ENCODE data around the gene IL17F.
"Not testable (repeated sequence)": the region's sequence is repeated elsewhere in the genome, so short reads cannot be mapped to it uniquely, and the experiment has no call there.

The IL17F gene

DNA sequence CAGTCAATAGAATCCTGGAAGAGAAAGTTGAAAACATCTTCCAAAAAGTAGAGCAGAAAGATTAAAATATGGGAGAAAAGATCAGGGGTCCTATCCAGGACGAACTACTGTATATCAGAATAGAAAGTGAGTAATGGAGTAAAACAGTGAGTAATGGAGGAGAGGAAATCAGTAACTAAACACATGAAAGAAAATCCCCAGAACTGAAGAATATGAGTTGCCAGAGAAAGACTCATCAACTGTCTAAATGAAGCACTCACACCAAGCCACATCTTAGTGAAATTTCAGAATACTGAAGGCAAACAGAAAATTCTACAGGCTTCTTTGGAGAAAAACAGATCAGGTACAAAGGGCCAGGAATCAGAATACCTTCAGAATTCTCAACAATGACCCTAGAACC lies 43.3 kb downstream of the IL17F start:
- H2BK5ac ChIP-seq (ENCODE audit: low read length) = no peak overlapping the region
- no peaks in the 10 kb centered on the region for H3K4me1 ChIP-seq (ENCODE audit: control insufficient read depth, low read depth, low read length)
- no CpG with 5 or more reads among the region's 1 CpG for WGBS (ENCODE audit: extremely low coverage, insufficient coverage, low lambda C conversion rate)
- H3K79me2 ChIP-seq (ENCODE audit: control insufficient read depth, insufficient read depth, low read length) = no peaks in the 10 kb centered on the region
- no peak overlapping the region for H2BK120ac ChIP-seq (ENCODE audit: low read depth, low read length)
- H3K56ac ChIP-seq (ENCODE audit: low read length) = no peak overlapping the region
- H3K9ac ChIP-seq (ENCODE audit: low read length) = no peak overlapping the region
- DNase-seq = no peak
- no peak overlapping the region for H3K27ac ChIP-seq (ENCODE audit: low read depth, low read length)
- H3K4me3 ChIP-seq (ENCODE audit: low read length) = no peak overlapping the region
- no peak overlapping the region for H2AK5ac ChIP-seq (ENCODE audit: low read length)
- H2BK15ac ChIP-seq (replicated peaks; ENCODE audit: low read depth) = no peak overlapping the region
- H3K18ac ChIP-seq (ENCODE audit: low read length) = no peak overlapping the region
- H4K5ac ChIP-seq (ENCODE audit: low read length) = no peak overlapping the region
- H3K79me1 ChIP-seq (ENCODE audit: low read length) = no peaks in the 10 kb centered on the region
- no peak overlapping the region for H3K23ac ChIP-seq (ENCODE audit: low read length)
- no peaks in the 10 kb centered on the region for H3K36me3 ChIP-seq (ENCODE audit: control insufficient read depth, insufficient read depth, low read length)
- no peak overlapping the region for H3K4ac ChIP-seq (ENCODE audit: low read depth, low read length)
- H4K8ac ChIP-seq (ENCODE audit: low read depth, low read length) = no peak overlapping the region
- H3K4me2 ChIP-seq (ENCODE audit: low read length) = no peak overlapping the region
- no peaks in the 10 kb centered on the region for H3K27me3 ChIP-seq (ENCODE audit: insufficient read depth, low read length, poor library complexity)

DNA sequence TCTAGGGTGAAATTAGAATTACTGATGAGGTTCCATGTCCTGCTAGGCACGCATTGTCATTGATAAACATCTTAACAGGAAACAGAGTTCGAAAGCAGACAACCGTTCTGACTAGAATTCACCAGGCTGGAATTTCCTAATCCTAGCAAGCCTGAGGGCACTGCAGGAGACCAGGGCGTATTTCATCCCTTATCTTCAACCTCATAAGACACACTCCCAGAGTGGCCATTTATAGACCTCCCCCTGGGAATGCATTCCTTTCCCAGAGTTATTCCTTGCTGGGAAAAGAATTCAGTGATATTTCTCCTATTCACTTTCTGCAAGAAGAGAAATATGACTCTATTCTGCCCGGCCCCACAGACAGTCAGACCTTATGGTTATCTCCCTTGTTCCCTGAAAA lies 44.2 kb downstream of the IL17F start:
- H4K8ac ChIP-seq (ENCODE audit: low read depth, low read length); H3K4me3 ChIP-seq (ENCODE audit: low read length); H3K56ac ChIP-seq (ENCODE audit: low read length); H3K23ac ChIP-seq (ENCODE audit: low read length); H3K4me2 ChIP-seq (ENCODE audit: low read length); H2AK5ac ChIP-seq (ENCODE audit: low read length); H3K18ac ChIP-seq (ENCODE audit: low read length); H3K4me1 ChIP-seq (ENCODE audit: control insufficient read depth, low read depth, low read length); H2BK120ac ChIP-seq (ENCODE audit: low read depth, low read length); H3K79me2 ChIP-seq (ENCODE audit: control insufficient read depth, insufficient read depth, low read length); H4K5ac ChIP-seq (ENCODE audit: low read length); H3K27me3 ChIP-seq (ENCODE audit: insufficient read depth, low read length, poor library complexity); H3K27ac ChIP-seq (ENCODE audit: low read depth, low read length); H2BK5ac ChIP-seq (ENCODE audit: low read length); H3K79me1 ChIP-seq (ENCODE audit: low read length); H3K4ac ChIP-seq (ENCODE audit: low read depth, low read length); H3K9ac ChIP-seq (ENCODE audit: low read length); H2BK15ac ChIP-seq (replicated peaks; ENCODE audit: low read depth); H3K36me3 ChIP-seq (ENCODE audit: control insufficient read depth, insufficient read depth, low read length): not testable (repeated sequence)
- no CpG with 5 or more reads among the region's 5 CpGs for WGBS (ENCODE audit: extremely low coverage, insufficient coverage, low lambda C conversion rate)
- peak; percentile 33 for DNase-seq

GRCh38 chr6:52195886-52196285 lies 48.4 kb downstream of the IL17F start:
- H3K79me1 ChIP-seq (ENCODE audit: low read length) = no peaks in the 10 kb centered on the region
- H2AK5ac ChIP-seq (ENCODE audit: low read length) = no peak overlapping the region
- H3K56ac ChIP-seq (ENCODE audit: low read length) = no peak overlapping the region
- no peak overlapping the region for H2BK120ac ChIP-seq (ENCODE audit: low read depth, low read length)
- no peaks in the 10 kb centered on the region for H3K36me3 ChIP-seq (ENCODE audit: control insufficient read depth, insufficient read depth, low read length)
- no peak overlapping the region for H3K4ac ChIP-seq (ENCODE audit: low read depth, low read length)
- no peak overlapping the region for H2BK5ac ChIP-seq (ENCODE audit: low read length)
- no peaks in the 10 kb centered on the region for H3K27me3 ChIP-seq (ENCODE audit: insufficient read depth, low read length, poor library complexity)
- H3K18ac ChIP-seq (ENCODE audit: low read length) = no peak overlapping the region
- DNase-seq = no peak
- H3K4me1 ChIP-seq (ENCODE audit: control insufficient read depth, low read depth, low read length) = no peaks in the 10 kb centered on the region
- no peak overlapping the region for H3K23ac ChIP-seq (ENCODE audit: low read length)
- no peak overlapping the region for H4K8ac ChIP-seq (ENCODE audit: low read depth, low read length)
- no peak overlapping the region for H2BK15ac ChIP-seq (replicated peaks; ENCODE audit: low read depth)
- no peaks in the 10 kb centered on the region for H3K79me2 ChIP-seq (ENCODE audit: control insufficient read depth, insufficient read depth, low read length)
- WGBS (ENCODE audit: extremely low coverage, insufficient coverage, low lambda C conversion rate) = 100% methylated on average over 1 of the region's 2 CpGs
- H3K4me2 ChIP-seq (ENCODE audit: low read length) = no peak overlapping the region
- no peak overlapping the region for H4K5ac ChIP-seq (ENCODE audit: low read length)
- H3K9ac ChIP-seq (ENCODE audit: low read length) = no peak overlapping the region
- no peak overlapping the region for H3K4me3 ChIP-seq (ENCODE audit: low read length)
- H3K27ac ChIP-seq (ENCODE audit: low read depth, low read length) = no peak overlapping the region

GRCh38 chr6:52191824-52192223 lies 52.5 kb downstream of the IL17F start:
- no peak overlapping the region for H2AK5ac ChIP-seq (ENCODE audit: low read length)
- no peaks in the 10 kb centered on the region for H3K79me2 ChIP-seq (ENCODE audit: control insufficient read depth, insufficient read depth, low read length)
- no peak overlapping the region for H3K27ac ChIP-seq (ENCODE audit: low read depth, low read length)
- H4K5ac ChIP-seq (ENCODE audit: low read length) = no peak overlapping the region
- H3K23ac ChIP-seq (ENCODE audit: low read length) = no peak overlapping the region
- no peaks in the 10 kb centered on the region for H3K4me1 ChIP-seq (ENCODE audit: control insufficient read depth, low read depth, low read length)
- H3K4me2 ChIP-seq (ENCODE audit: low read length) = no peak overlapping the region
- H4K8ac ChIP-seq (ENCODE audit: low read depth, low read length) = no peak overlapping the region
- H3K56ac ChIP-seq (ENCODE audit: low read length) = no peak overlapping the region
- H2BK5ac ChIP-seq (ENCODE audit: low read length) = no peak overlapping the region
- H3K27me3 ChIP-seq (ENCODE audit: insufficient read depth, low read length, poor library complexity) = no peaks in the 10 kb centered on the region
- no peak overlapping the region for H3K9ac ChIP-seq (ENCODE audit: low read length)
- H2BK15ac ChIP-seq (replicated peaks; ENCODE audit: low read depth) = no peak overlapping the region
- DNase-seq = no peak
- no peaks in the 10 kb centered on the region for H3K79me1 ChIP-seq (ENCODE audit: low read length)
- no peak overlapping the region for H3K4ac ChIP-seq (ENCODE audit: low read depth, low read length)
- H2BK120ac ChIP-seq (ENCODE audit: low read depth, low read length) = no peak overlapping the region
- H3K36me3 ChIP-seq (ENCODE audit: control insufficient read depth, insufficient read depth, low read length) = no peaks in the 10 kb centered on the region
- no CpG with 5 or more reads among the region's 3 CpGs for WGBS (ENCODE audit: extremely low coverage, insufficient coverage, low lambda C conversion rate)
- H3K4me3 ChIP-seq (ENCODE audit: low read length) = no peak overlapping the region
- no peak overlapping the region for H3K18ac ChIP-seq (ENCODE audit: low read length)

DNA sequence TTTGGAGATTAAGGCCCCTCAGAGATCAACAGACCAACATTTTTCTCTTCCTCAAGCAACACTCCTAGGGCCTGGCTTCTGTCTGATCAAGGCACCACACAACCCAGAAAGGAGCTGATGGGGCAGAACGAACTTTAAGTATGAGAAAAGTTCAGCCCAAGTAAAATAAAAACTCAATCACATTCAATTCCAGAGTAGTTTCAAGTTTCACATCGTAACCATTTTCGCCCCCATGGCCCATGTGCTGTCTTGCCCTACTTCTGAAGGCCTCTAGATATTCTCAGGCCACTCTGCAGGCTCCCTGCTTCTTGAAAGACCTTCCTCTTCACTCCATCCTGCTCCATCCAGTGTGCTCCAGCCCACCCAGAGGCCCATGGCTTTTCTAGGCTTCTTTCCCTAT lies 53.9 kb downstream of the IL17F start:
- H2BK5ac ChIP-seq (ENCODE audit: low read length) = no peak overlapping the region
- no peak overlapping the region for H2AK5ac ChIP-seq (ENCODE audit: low read length)
- H2BK15ac ChIP-seq (replicated peaks; ENCODE audit: low read depth) = no peak overlapping the region
- no peak for DNase-seq
- H3K79me1 ChIP-seq (ENCODE audit: low read length) = no peaks in the 10 kb centered on the region
- no peak overlapping the region for H4K5ac ChIP-seq (ENCODE audit: low read length)
- H4K8ac ChIP-seq (ENCODE audit: low read depth, low read length) = no peak overlapping the region
- no peaks in the 10 kb centered on the region for H3K79me2 ChIP-seq (ENCODE audit: control insufficient read depth, insufficient read depth, low read length)
- H2BK120ac ChIP-seq (ENCODE audit: low read depth, low read length) = no peak overlapping the region
- H3K4me1 ChIP-seq (ENCODE audit: control insufficient read depth, low read depth, low read length) = no peaks in the 10 kb centered on the region
- H3K9ac ChIP-seq (ENCODE audit: low read length) = no peak overlapping the region
- no peak overlapping the region for H3K56ac ChIP-seq (ENCODE audit: low read length)
- H3K4ac ChIP-seq (ENCODE audit: low read depth, low read length) = no peak overlapping the region
- H3K23ac ChIP-seq (ENCODE audit: low read length) = no peak overlapping the region
- H3K18ac ChIP-seq (ENCODE audit: low read length) = no peak overlapping the region
- H3K4me3 ChIP-seq (ENCODE audit: low read length) = no peak overlapping the region
- H3K4me2 ChIP-seq (ENCODE audit: low read length) = no peak overlapping the region
- H3K27ac ChIP-seq (ENCODE audit: low read depth, low read length) = no peak overlapping the region
- H3K27me3 ChIP-seq (ENCODE audit: insufficient read depth, low read length, poor library complexity) = no peaks in the 10 kb centered on the region
- no peaks in the 10 kb centered on the region for H3K36me3 ChIP-seq (ENCODE audit: control insufficient read depth, insufficient read depth, low read length)
- no CpG with 5 or more reads among the region's 3 CpGs for WGBS (ENCODE audit: extremely low coverage, insufficient coverage, low lambda C conversion rate)

DNA sequence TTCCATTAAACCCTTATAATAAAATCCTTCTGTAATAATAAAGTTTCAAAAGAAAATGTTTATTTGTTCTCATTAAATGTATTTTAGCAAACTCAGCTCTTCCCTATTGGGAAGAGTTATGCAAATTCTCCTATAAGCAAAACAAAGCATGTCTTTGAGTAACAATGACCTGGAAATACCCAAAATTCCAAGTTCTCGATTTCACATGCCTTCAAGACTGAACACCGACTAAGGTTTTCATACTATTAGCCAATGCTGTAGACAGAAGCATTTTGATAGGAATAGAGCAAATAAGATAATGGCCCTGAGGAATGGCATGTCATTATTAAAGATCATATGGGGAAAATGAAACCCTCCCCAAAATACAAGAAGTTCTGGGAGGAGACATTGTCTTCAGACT lies 54.3 kb downstream of the IL17F start:
- H3K4me2 ChIP-seq (ENCODE audit: low read length) = no peak overlapping the region
- no peaks in the 10 kb centered on the region for H3K36me3 ChIP-seq (ENCODE audit: control insufficient read depth, insufficient read depth, low read length)
- H3K4me1 ChIP-seq (ENCODE audit: control insufficient read depth, low read depth, low read length) = no peaks in the 10 kb centered on the region
- no peak overlapping the region for H2BK15ac ChIP-seq (replicated peaks; ENCODE audit: low read depth)
- H2BK5ac ChIP-seq (ENCODE audit: low read length) = no peak overlapping the region
- H3K23ac ChIP-seq (ENCODE audit: low read length) = no peak overlapping the region
- H3K18ac ChIP-seq (ENCODE audit: low read length) = no peak overlapping the region
- no peak overlapping the region for H2BK120ac ChIP-seq (ENCODE audit: low read depth, low read length)
- H4K5ac ChIP-seq (ENCODE audit: low read length) = no peak overlapping the region
- no peak overlapping the region for H4K8ac ChIP-seq (ENCODE audit: low read depth, low read length)
- no peaks in the 10 kb centered on the region for H3K79me2 ChIP-seq (ENCODE audit: control insufficient read depth, insufficient read depth, low read length)
- no peaks in the 10 kb centered on the region for H3K27me3 ChIP-seq (ENCODE audit: insufficient read depth, low read length, poor library complexity)
- no peak for DNase-seq
- H2AK5ac ChIP-seq (ENCODE audit: low read length) = no peak overlapping the region
- WGBS (ENCODE audit: extremely low coverage, insufficient coverage, low lambda C conversion rate) = no CpG with 5 or more reads among the region's 2 CpGs
- H3K4ac ChIP-seq (ENCODE audit: low read depth, low read length) = no peak overlapping the region
- H3K56ac ChIP-seq (ENCODE audit: low read length) = no peak overlapping the region
- H3K27ac ChIP-seq (ENCODE audit: low read depth, low read length) = no peak overlapping the region
- H3K9ac ChIP-seq (ENCODE audit: low read length) = no peak overlapping the region
- H3K4me3 ChIP-seq (ENCODE audit: low read length) = no peak overlapping the region
- H3K79me1 ChIP-seq (ENCODE audit: low read length) = no peaks in the 10 kb centered on the region
